Activated CD4-positive, alpha-beta T cell treated with anti-CD3 and anti-CD28 coated beads, Interleukin-2, amount 10 ng/mL, durations not matched to agents 24 days and 14 days (primary cell): ENCODE measurements around the gene HOXB3. TPM values are rescaled to one million over a fixed set of nuclear protein-coding genes. Genes with fewer than 3 reads are reported as not detected.

Experiments used
- DNase-seq: peaks from one replicate; pipeline ENCODE4 v3.0.0; 2022
- H3K27ac Mint-ChIP-seq: one replicate; pipeline ENCODE4 v1.8.0; 2022; ENCODE audit warnings: mild to moderate bottlenecking, mixed read lengths
- H3K27me3 Mint-ChIP-seq: one replicate; pipeline ENCODE4 v1.8.0; 2022; ENCODE audit warnings: mixed read lengths
- H3K36me3 Mint-ChIP-seq: one replicate; pipeline ENCODE4 v1.8.0; 2022; ENCODE audit warnings: low read depth, mild to moderate bottlenecking, mixed read lengths
- H3K4me1 Mint-ChIP-seq: one replicate; pipeline ENCODE4 v1.8.0; 2021; ENCODE audit warnings: mixed read lengths
- H3K4me3 Mint-ChIP-seq: one replicate; pipeline ENCODE4 v1.8.0; 2022; ENCODE audit warnings: mild to moderate bottlenecking, moderate library complexity, mixed read lengths
- H3K9me3 Mint-ChIP-seq: one replicate; pipeline ENCODE4 v1.8.0; 2021; ENCODE audit warnings: mixed read lengths
- intact Hi-C: fragments of 100-400 bp; cut with micrococcal nuclease; formaldehyde crosslinking; loops from one replicate; pipeline ENCODE4 v1.15.1; 2023
- total RNA-seq: library from RNA; stranded (reverse); gene quantifications from 2 replicates; pipeline ENCODE4 v1.2.3, GENCODE V29; 2022

Gene HOXB3
- total RNA-seq, 1 donor from 2014 or later: 3.7 TPM

- DNase-seq: peak; percentile 96
- peaks cover 87% of the 10 kb centered on the region for H3K27me3 Mint-ChIP-seq
- H3K27ac Mint-ChIP-seq: no peak overlapping the region
- H3K9me3 Mint-ChIP-seq: no peaks in the 10 kb centered on the region
- intact Hi-C loops: loop anchor here (1.0 to 10.0 kb wide), 7 partner anchors 33 to 489 kb away; partner anchors contain the start of genes CBX1, HOXB9 and SNX11
- peaks cover 45% of the 10 kb centered on the region for H3K4me1 Mint-ChIP-seq
- peak overlapping the region; percentile 85 for H3K4me3 Mint-ChIP-seq
- H3K36me3 Mint-ChIP-seq: no peaks in the 10 kb centered on the region
Measured at GRCh38 chr17:48593840-48594537, 3.9 kb upstream of the HOXB3 start.

GRCh38 chr17:48593126-48593829 lies 3.2 kb upstream of the HOXB3 start, which contains the start of gene HOXB5:
Gene HOXB5, minus strand, starts transcription at chr17:48593779. Its CDS starts 97 bp downstream, at chr17:48593682.
- peaks cover 86% of the 10 kb centered on the region for H3K27me3 Mint-ChIP-seq
- intact Hi-C loops: loop anchor here (2.0 to 10.0 kb wide), 6 partner anchors 34 to 488 kb away; partner anchors contain the start of genes CBX1, HOXB9 and SNX11
- peaks cover 41% of the 10 kb centered on the region for H3K4me1 Mint-ChIP-seq
- no peaks in the 10 kb centered on the region for H3K36me3 Mint-ChIP-seq
- peak; percentile 82 for DNase-seq
- no peaks in the 10 kb centered on the region for H3K9me3 Mint-ChIP-seq
- H3K27ac Mint-ChIP-seq: peak within 1 kb of the TSS; percentile 20
- peak within 1 kb of the TSS; percentile 85 for H3K4me3 Mint-ChIP-seq

GRCh38 chr17:48592577-48592976 lies 2.5 kb upstream of the HOXB3 start:
- peak; percentile 80 for DNase-seq
- H3K36me3 Mint-ChIP-seq: no peaks in the 10 kb centered on the region

GRCh38 chr17:48592057-48592514 lies 2.0 kb upstream of the HOXB3 start:
- H3K9me3 Mint-ChIP-seq: no peaks in the 10 kb centered on the region
- peak overlapping the region; percentile 36 for H3K4me3 Mint-ChIP-seq
- no peaks in the 10 kb centered on the region for H3K36me3 Mint-ChIP-seq
- H3K4me1 Mint-ChIP-seq: peaks cover 42% of the 10 kb centered on the region
- DNase-seq: no peak
- H3K27me3 Mint-ChIP-seq: peaks cover 86% of the 10 kb centered on the region
- intact Hi-C loops: loop anchor here (2.0 to 10.0 kb wide), 6 partner anchors 35 to 487 kb away; partner anchors contain the start of genes CBX1, HOXB9 and SNX11
- H3K27ac Mint-ChIP-seq: no peak overlapping the region

More at GRCh38 chr17:48592577-48592976, 2.5 kb upstream of the HOXB3 start:
- H3K27ac Mint-ChIP-seq: no peak overlapping the region
- H3K4me3 Mint-ChIP-seq: peak overlapping the region; percentile 85
- H3K27me3 Mint-ChIP-seq: peaks cover 86% of the 10 kb centered on the region
- no peaks in the 10 kb centered on the region for H3K9me3 Mint-ChIP-seq
- H3K4me1 Mint-ChIP-seq: peaks cover 42% of the 10 kb centered on the region
- intact Hi-C loops: loop anchor here (2.0 to 10.0 kb wide), 6 partner anchors 35 to 488 kb away; partner anchors contain the start of genes CBX1, HOXB9 and SNX11

- H3K4me1 Mint-ChIP-seq: peaks cover 41% of the 10 kb centered on the region
Measured at GRCh38 chr17:48591255-48592056, 1.4 kb upstream of the HOXB3 start.

GRCh38 chr17:48590607-48591161 lies 643 bp upstream of the HOXB3 start:
- Mint-ChIP-seq H3K27ac (no peak overlapping the region), H3K4me3 (no peak overlapping the region), H3K27me3 (peaks cover 86% of the 10 kb centered on the region), H3K9me3 (no peaks in the 10 kb centered on the region), H3K36me3 (no peaks in the 10 kb centered on the region), H3K4me1 (peaks cover 44% of the 10 kb centered on the region)
- DNase-seq: no peak
- intact Hi-C loops: loop anchor here (5.0 to 10.0 kb wide), 4 partner anchors 37 to 486 kb away; partner anchors contain the start of genes CBX1, HOXB9 and SNX11

More at GRCh38 chr17:48591255-48592056, 1.4 kb upstream of the HOXB3 start:
- no peaks in the 10 kb centered on the region for H3K9me3 Mint-ChIP-seq
- H3K27me3 Mint-ChIP-seq: peaks cover 85% of the 10 kb centered on the region
- no peak overlapping the region for H3K27ac Mint-ChIP-seq
- no peaks in the 10 kb centered on the region for H3K36me3 Mint-ChIP-seq
- intact Hi-C loops: loop anchor here (2.0 to 10.0 kb wide), 6 partner anchors 36 to 487 kb away; partner anchors contain the start of genes CBX1, HOXB9 and SNX11
- no peak for DNase-seq
- H3K4me3 Mint-ChIP-seq: peak overlapping the region; percentile 36

GRCh38 chr17:48589060-48589830 lies 796 bp downstream of the HOXB3 start:
- Mint-ChIP-seq H3K27me3 (peaks cover 82% of the 10 kb centered on the region), H3K36me3 (no peaks in the 10 kb centered on the region), H3K9me3 (no peaks in the 10 kb centered on the region), H3K27ac (no peak overlapping the region), H3K4me3 (peak overlapping the region; percentile 4), H3K4me1 (peaks cover 56% of the 10 kb centered on the region)
- DNase-seq: no peak
- intact Hi-C loops: no loop called here

GRCh38 chr17:48588528-48588927 lies 1.5 kb downstream of the HOXB3 start:
- intact Hi-C loops: no loop called here
- no peak for DNase-seq
- Mint-ChIP-seq H3K27me3 (peaks cover 82% of the 10 kb centered on the region), H3K4me1 (peaks cover 53% of the 10 kb centered on the region), H3K4me3 (no peak overlapping the region), H3K36me3 (no peaks in the 10 kb centered on the region), H3K27ac (no peak overlapping the region), H3K9me3 (no peaks in the 10 kb centered on the region)

- peaks cover 3% of the 10 kb centered on the region for H3K36me3 Mint-ChIP-seq
- H3K27me3 Mint-ChIP-seq: peaks cover 82% of the 10 kb centered on the region
- H3K9me3 Mint-ChIP-seq: no peaks in the 10 kb centered on the region
- no peak overlapping the region for H3K4me3 Mint-ChIP-seq
- peaks cover 51% of the 10 kb centered on the region for H3K4me1 Mint-ChIP-seq
- no peak for DNase-seq
- no peak overlapping the region for H3K27ac Mint-ChIP-seq
- intact Hi-C loops: no loop called here
Measured at GRCh38 chr17:48588074-48588415, 2.0 kb downstream of the HOXB3 start.

GRCh38 chr17:48587276-48588073 lies 2.6 kb downstream of the HOXB3 start:
- no peak overlapping the region for H3K27ac Mint-ChIP-seq
- no peak for DNase-seq
- H3K27me3 Mint-ChIP-seq: peaks cover 82% of the 10 kb centered on the region
- H3K9me3 Mint-ChIP-seq: no peaks in the 10 kb centered on the region
- peak overlapping the region; percentile 39 for H3K4me3 Mint-ChIP-seq
- intact Hi-C loops: no loop called here
- H3K4me1 Mint-ChIP-seq: peaks cover 56% of the 10 kb centered on the region
- peaks cover 3% of the 10 kb centered on the region for H3K36me3 Mint-ChIP-seq

- Mint-ChIP-seq H3K9me3 (no peaks in the 10 kb centered on the region), H3K4me3 (peak overlapping the region; percentile 87), H3K36me3 (peaks cover 3% of the 10 kb centered on the region), H3K27me3 (peaks cover 81% of the 10 kb centered on the region), H3K27ac (peak overlapping the region; percentile 3), H3K4me1 (peaks cover 60% of the 10 kb centered on the region)
- intact Hi-C loops: no loop called here
- peak; percentile 76 for DNase-seq
Measured at GRCh38 chr17:48586355-48587258, 3.4 kb downstream of the HOXB3 start.
